Measurements from ENCODE around the gene HIPK2.
A peak's percentile ranks its signal among the peaks of the same experiment; 100 is the strongest.

HIPK2 gene

DNA sequence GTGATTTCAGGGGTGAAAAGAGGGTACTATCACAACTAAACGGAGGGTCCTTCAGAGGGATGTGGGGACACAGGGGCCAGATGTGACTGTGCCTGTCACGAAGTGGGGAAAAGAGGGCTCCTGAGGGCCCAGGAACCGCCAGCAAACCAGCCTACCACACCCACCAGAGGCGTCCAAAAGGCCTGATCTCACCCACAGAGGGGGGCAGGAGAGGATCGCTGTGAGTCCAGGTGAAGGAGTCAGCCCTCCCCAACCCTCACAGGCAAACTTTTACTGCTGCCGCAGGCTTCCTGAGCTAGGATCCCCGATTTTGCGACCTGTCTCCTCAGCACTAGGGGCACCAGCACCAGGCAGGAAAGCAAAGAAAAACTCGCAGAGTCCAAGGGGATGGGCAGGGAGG is 64.7 kb downstream of the HIPK2 start:
- no peak for DNase-seq

- no peak for DNase-seq
Measured at GRCh38 chr7:139711991-139712743, 65.6 kb downstream of the HIPK2 start.

- DNase-seq: no peak
Measured at GRCh38 chr7:139710036-139710435, 67.8 kb downstream of the HIPK2 start.

- DNase-seq: no peak
Measured at GRCh38 chr7:139709485-139709884, 68.3 kb downstream of the HIPK2 start.

GRCh38 chr7:139708541-139708940 is 69.3 kb downstream of the HIPK2 start:
- peak; percentile 43 for DNase-seq

DNA sequence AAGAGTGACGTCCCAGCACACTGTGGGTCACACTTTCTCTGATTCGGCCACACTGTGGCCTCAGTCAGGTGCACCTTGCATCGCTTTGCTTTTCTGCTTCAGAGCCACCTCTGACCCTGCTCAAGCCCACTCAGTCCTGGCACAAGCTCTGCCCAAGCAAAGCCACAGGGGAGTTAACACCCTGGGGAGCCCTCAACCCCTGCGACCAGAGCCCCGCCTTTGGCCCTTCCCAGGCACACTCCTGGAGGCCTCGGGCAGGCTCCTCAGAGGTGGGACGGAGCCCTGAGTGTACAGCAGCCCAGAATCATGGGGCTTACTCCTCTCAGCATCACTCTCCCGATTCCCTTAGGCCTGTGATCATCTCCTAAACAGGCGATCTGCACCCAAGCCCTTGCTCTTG is 71.0 kb downstream of the HIPK2 start:
- no peak for DNase-seq

DNA sequence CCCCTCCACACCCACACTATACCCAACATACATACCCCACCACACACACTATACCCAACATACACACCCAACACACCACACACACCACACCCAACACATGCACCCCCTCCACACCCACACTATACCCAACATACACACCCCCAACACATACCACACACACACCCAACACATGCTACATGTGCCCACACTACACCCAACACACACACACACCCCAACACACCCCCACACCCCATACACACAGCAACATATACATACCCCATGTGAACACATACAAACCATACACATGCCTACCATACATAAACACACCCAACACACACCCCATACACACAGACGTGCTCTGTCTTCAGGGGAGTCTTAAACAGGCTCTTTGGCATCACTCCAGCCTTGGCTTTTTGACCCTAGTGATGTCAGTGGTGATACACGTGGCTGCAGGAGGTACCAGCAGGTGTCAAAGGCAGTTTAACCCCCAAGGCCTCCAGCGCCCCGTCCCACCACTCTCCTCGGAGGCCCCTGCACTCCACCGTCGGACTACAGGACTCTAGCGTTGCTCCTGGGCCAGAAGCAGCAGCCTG is 73.4 kb downstream of the HIPK2 start:
- no peak for DNase-seq

DNA sequence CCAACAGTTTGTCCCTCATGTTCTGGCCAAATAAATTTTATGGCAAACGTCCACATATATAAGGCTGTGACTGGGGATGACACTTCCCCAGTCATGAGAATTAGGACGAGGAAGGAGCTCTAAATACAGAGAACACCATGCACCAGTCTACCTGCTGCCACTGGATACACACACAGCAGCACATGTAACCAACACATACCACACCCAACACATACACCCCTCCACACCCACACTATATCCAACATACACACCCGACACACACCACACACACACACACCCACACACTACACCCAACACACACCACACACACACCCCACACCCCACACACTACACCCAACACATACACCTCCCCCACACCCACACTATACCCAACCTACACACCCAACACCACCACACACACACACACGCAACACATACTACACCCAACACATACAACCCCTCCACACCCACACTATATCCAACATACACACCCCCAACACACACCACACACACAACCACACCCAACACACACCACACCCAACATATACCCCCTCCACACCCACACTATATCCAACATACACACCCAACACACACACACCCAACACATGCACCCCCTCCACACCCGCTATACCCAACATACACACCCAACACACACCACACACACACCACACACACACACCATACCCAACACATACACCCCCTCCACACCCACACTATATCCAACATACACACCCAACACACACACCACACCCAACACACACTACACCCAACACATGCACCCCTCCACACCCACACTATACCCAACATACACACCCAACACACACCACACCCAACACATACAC is 74.1 kb downstream of the HIPK2 start:
- no peak for DNase-seq

DNA sequence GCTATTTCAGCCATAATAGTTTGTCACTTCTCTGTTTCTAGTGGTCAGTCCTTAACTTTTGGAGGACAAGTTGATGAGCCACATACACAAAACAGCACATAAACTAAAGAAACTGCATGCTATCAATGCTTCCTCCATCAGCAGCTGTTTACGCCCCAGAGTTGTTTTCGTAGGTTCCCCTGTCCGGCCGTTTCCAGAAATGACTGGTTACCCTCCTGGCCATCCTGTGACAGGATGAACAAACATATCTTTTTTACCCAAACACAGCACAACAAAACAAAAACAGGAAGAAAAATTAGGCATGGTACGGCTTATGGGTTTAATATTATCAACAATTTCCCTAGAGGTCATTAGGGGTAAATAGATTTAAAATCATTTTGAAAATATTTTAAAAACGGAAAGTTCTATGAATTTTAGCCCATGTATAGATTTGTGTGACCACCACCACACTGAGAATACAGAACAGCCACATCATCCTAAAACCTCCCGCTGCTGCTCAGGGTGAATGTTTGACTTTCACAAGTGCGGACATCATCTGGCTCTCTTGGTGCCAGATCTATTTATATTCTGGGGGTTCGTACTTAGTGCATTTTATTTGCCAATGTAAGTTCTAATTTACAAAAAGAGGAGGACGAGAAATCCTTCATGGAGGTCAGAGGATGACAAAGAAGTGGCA is 74.8 kb downstream of the HIPK2 start:
- DNase-seq: no peak

DNA sequence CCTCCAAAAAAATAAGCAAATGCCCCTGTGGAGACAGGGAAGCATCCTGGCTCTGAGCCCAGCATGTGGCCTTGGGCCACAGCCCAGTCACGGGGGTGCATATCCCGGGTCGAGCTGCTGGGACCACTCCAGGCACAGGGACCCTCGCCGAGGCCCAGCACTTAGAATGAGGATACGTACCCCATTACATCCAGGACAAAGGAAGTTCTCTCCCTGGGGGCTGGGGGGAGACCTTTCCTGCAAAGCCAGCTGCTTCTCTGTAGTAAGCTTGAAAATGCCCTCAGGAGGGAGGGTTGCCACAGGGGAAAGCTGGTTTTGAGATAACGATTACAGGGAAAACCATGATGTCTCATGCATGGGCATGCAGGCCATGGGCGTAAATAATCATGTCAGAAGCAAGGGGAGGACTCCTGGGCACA is 75.5 kb downstream of the HIPK2 start:
- DNase-seq: no peak

GRCh38 chr7:139701908-139702307 is 75.9 kb downstream of the HIPK2 start:
- no peak for DNase-seq

DNA sequence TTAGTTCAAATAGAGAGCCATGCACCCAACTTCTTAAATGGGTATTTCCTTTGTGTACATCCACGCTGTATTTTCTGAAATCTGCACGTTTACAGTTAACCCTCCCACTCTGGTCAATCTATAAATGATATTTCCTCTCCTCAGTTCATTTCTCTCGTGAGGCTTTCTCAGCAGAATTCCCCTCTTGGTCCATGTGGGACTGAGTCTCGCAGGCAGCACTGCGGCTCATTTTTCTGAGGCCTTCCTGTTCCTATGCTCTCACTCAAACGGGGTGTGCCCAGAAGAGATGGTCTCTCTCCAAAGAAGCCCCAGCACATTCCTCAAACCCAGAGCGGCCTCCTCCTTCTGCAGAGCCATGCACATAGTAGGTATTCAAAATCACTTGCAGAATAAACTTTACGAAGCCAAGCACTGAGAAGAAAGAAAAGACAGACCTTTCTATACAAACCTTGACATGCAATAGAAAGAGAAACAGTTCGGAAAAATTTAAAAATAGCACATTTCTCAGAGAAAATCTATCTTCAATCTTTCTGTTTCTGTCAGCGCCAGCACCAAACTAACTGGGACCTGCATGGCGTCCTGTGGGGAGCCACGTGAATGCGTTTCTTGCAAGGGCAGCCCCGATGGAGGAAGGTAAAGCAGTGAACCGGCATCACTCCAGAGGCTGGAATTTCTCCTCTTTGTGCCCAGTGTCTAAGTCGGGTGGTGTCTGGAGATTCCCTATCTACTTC is 77.1 kb downstream of the HIPK2 start:
- no peak for DNase-seq

DNA sequence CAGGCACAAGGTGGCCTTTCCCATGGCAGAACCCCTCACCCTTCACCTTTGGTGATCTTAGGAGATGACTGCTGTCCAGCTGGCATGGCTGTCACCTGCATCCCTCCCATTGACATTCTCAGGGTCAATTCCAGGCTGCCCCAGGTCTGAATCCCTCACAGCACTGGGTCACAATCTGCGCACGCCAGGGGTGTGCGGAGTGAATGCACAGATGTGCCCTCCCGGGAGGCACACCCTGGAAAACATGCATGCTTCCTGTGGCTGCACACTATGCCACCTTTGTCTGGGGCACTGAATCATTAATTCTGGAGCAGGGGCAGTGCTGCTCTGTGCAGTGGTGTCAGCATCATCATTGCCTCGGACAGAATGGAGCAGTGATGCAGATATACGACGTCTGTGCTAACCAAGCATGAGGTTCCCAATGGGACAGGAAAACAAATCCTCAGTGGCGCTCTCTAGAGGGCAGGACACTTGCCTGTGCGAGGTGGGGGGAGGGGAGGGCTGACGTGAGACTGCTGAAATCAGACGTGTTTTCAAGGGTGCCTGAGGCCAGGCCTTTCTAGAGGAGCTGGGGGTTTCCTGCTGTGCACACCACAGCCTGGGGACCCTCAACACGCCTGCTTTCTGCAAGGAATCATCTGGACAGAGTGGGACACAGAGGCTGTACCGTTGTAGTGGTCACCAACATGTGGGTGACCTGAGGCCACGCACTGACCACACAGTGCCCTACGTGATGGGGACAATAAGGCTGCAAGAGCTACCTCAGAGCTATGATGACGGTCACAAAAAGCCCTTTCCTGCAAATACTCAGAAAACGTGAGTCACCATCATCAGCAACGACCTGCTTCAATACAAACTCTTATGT is 77.9 kb downstream of the HIPK2 start:
- no peak for DNase-seq

- DNase-seq: no peak
Measured at GRCh38 chr7:139698844-139699243, 79.0 kb downstream of the HIPK2 start.

DNA sequence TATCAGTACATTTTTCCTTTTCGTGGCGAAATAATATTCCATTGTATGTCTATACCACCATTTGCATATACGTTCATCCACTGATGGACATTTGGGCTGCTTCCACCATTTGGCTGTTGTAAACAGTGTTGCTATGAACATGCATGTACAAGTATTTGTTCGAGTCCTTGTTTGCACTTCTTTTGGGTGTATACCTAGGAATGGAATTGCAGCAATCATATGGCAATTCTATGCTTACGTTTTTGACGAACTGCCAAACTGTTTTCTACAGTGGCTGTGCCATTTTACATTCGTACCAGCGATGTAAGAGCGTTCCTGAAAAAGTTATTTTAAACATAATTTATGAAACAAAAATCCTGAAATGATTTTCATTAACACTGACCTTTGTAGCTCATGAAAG is 79.5 kb downstream of the HIPK2 start:
- no peak for DNase-seq

DNA sequence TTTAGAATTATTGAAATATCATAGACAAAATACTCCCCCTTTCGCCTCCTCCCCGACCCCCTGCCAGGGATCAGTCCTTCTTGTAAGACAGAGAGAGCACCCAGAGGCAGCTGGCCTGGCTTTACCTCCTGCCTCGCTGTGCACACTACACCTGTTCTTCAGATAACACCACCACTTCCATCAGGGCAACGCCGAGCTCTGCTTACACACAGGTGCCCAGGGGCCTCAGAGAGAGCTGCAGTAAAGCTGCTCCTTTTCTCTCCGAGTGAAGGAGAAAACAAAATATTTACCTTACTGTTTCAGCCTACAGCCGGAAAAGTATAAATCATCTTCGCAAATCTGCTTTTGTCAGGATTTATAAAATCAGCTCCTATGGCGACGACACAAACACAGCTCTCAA is 80.7 kb downstream of the HIPK2 start:
- DNase-seq: no peak

DNA sequence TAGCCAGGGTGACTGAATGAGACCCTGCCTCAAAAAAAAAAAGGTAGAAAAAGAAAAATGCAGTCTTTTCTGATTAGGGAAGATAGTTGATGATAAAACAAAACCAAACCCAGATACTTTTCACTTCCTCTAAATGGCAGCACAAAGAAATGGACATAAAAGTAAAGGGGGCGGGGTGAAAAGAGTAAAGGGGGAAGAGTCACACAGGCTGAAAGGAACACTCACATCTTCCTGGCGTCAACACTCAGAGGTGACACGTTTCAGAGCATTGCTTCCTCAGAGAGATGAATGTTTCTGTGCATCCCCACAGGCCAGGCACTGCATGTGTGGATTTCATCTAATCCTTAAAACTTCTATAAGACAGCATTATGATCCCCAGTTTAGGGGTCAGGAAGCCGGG is 81.2 kb downstream of the HIPK2 start:
- DNase-seq: no peak

DNA sequence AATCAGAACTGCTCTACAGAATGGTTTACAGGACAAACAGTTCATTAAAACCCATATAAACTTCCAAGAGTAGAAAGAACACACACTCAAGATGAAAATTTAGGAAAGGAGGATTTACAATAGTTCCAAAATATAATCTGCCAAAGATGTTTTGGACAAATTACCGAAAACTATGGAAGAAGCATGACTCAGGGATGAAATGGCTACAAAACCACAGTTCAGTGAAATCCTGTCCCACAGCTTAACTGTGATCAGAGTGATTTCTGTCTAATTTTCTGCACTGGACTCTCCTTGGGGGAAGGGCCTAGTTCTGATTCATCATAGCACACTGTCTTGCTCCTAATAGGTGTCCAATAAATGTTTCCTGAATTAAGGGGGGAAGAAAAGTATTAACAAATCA is 82.2 kb downstream of the HIPK2 start:
- DNase-seq: no peak

- DNase-seq: no peak
Measured at GRCh38 chr7:139695051-139695450, 82.7 kb downstream of the HIPK2 start.

DNA sequence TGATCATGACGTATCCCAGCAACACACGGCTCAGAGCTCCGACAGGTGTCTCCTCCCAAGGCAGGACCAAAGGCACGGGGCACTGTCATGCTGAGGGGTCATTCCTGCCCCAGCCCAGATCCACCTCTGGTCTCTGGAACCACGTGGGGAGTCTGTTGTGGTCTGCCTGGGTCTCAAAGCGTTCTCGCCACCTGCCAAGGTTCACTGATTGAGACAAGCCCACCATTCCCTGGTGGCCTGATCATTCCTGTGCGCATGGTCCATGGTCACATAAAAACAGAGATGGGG is 83.5 kb downstream of the HIPK2 start:
- DNase-seq: no peak

GRCh38 chr7:139693651-139694388 is 84.0 kb downstream of the HIPK2 start:
- no peak for DNase-seq
